HG03342 (cell line): ENCODE results near the gene AUTS2.
A peak's percentile ranks its signal among the peaks of the same experiment; 100 is the strongest.

Experiments
- ATAC-seq: cut with Tn5 transposase; IDR thresholded peaks from one replicate; pipeline ENCODE4 v1.9.1; 2021; ENCODE audit warnings: mild to moderate bottlenecking, moderate library complexity; ENCODE audit not compliant: unreplicated experiment

The AUTS2 gene

DNA sequence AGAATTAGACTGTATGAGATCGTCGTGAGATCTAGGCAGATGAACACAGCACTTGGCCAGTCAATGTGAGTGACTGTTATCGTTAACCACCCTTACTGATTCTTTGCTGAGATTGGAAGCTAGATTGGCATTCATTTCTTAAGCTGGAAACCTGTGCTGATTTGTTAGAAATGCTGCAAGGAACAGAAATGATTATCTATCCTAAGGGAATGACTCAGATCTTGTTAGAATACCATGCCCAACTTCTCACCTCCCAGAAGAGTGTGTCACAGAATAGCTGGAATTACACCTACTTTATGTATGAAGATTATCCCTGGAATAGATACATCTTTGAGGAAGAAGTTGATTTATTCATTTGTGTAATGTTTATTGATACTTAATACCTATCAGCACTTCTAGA lies 275.2 kb downstream of the AUTS2 start:
- no peak for ATAC-seq

GRCh38 chr7:69878015-69878414 lies 279.7 kb downstream of the AUTS2 start:
- ATAC-seq, result no peak

DNA sequence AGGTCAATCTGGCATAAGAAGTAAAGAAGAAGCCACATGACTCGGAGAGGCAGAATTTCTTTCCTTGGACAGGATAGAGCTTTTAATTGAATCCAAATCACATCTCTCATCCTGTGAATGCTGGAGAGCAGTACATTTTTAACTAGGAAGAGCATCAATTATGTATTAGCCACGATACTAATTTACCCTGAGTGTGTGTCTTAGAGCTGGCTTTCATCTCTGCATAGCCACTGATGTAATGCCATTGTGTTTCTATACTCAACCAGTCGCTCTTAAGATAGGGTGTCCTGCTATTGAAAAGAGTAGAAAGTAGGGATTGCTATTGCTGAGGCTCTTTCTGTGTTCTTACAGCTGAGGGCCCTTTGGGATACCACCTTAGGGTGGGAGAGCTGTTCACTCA lies 280.3 kb downstream of the AUTS2 start:
- ATAC-seq, result no peak

- no peak for ATAC-seq
Measured at GRCh38 chr7:69879989-69880388, 281.7 kb downstream of the AUTS2 start.

DNA sequence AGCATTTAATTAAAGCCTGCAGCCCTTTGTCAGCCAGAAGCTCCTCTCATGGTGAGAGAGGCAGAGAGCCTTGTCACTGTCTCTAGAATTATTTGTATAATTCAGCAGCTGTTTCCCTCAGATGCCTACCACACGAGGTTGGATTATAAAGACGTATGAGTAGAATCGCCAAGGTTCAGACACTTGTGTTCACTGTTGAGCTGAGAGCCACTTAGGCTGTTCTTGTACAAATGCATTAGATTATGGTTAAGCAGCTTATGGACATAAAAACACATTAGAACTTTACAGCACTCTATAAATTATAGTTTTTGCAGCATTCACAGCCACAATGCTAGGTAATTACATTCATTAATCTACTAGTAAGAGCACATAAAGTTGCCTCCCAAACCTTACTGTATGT lies 282.6 kb downstream of the AUTS2 start:
- ATAC-seq, result no peak

GRCh38 chr7:69882269-69882668 lies 284.0 kb downstream of the AUTS2 start:
- ATAC-seq, result no peak

DNA sequence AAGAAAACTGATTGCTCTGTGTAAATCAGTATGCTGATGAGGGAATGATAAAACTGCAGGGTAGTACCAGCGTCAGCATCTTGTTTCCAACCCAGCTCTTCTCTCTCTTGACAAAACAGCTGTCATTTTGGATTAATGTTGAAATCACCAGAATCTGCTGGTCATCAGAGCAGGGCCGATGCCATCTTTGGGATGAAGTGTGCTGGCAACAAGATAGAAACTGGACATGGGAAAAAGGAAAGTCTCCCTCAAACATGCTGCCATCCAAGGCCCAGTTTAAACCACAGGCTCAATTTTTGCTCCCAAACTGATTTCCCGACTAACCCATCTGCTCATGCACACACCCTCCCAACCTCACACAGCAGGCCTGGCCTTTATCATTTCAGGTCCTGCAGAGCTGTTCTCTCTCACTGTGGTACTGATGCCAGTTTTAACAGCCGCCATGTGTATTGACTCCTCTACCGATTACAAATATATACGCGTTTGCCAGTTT lies 285.2 kb downstream of the AUTS2 start:
- ATAC-seq, result no peak

DNA sequence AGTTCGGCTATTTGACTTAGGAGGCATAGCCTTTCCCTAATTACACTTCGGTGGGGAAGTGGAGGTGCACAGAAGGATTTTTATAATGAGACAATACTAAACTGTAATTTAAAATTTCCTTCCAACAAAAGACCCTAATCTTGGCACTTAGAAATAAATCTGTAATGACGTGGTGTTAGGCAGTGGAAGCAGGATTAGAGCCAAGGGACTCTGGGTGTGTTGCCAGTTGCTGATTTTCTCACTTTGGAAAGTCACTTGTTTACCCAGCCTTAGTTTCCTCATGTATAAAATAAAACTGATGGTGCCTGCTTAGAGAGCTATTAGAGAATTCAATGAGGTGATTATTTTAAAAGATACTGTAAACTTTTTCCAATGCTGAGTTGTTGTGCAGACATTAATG lies 287.2 kb downstream of the AUTS2 start:
- no peak for ATAC-seq

DNA sequence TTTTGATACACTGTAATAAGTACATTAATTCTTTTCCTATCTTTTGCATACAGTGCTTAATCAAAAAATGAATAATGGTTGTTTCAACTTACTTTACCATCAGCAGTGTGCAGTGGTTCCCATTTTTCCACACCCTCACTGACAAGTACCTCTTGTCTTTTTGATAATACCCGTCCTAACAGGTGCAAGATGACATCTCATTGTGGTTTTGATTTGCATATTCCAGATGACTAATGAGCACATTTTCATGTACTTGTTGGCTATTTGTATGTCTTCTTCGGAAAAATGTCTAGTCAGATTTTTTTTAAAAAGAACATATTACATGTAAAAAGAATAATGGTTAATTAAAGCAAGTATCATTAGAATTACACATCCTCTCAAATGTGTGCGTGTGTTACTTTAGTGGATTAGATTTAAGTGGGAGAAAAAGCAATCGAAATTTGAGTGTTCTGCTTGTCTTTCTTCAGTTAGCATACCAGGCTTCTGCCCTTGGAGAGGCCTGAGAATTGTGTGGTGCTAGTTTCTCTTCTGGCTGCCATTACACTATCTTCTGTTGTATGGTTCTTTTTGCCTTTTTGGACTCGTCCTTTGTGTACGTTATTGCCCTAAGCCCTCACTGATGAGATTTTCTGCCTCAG lies 291.2 kb downstream of the AUTS2 start:
- peak; percentile 75 for ATAC-seq

- ATAC-seq, result no peak
Measured at GRCh38 chr7:69889976-69890351, 291.7 kb downstream of the AUTS2 start.

DNA sequence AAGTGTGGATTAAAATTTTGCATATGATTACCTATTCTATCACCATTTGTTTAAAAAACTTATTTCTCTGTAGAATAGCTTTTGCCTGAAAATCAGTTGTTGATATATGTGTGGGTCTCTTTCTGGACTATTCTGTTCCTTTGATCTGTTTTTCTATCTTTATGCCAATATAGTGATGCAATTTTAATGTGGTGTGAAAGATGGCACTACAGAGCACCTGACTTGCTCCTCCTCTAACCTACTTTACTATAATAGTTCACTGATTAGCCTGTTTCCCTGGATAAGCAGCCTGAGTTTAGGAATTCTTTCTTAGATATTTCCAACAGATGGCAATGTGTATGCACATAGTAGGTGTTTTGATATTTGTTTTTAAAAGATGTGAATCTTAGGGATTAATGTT lies 294.5 kb downstream of the AUTS2 start:
- ATAC-seq, result no peak

DNA sequence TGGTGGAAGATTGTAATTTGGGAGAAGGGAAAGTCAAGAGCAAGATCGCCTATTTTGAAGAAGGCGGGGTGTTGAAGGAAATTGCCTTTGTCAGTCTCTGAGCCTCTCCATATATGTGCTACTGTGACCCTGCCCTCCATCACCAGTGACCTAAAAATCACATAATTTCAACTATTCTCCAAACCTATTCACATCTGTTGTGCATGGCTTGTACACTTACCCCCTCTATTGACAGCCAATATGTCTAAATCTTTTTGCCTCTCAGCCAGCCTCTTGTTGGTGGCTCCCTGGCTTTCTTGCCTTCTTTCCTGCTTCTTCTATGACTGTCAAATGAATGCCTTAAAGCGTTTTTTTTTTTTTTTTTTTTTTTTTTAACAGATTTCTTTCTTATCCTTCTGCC lies 295.6 kb downstream of the AUTS2 start:
- no peak for ATAC-seq

- ATAC-seq, result no peak
Measured at GRCh38 chr7:69895446-69895845, 297.2 kb downstream of the AUTS2 start.

DNA sequence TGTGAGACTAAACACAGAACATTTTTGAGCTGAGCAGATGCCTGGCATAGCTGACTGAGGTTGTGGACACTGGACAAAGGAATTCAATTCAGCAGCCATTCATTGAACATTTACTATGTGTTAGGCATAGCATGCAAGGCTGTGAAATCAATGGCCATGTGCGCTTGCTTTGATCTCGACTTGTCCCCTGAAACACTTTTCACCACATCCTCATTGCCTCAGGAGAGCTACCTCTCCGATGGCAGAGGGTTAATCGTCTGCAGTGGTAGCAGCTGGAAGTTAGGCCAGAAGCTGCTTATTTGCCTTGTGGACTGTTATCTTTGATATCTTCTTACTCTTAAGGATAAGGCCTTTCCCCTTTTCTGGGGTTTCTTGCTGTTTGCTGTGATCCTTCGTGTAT lies 297.8 kb downstream of the AUTS2 start:
- ATAC-seq, result no peak

- ATAC-seq, result peak; percentile 95
Measured at GRCh38 chr7:69898189-69898588, 299.9 kb downstream of the AUTS2 start.

- no peak for ATAC-seq
Measured at GRCh38 chr7:69903410-69903809, 305.1 kb downstream of the AUTS2 start.

DNA sequence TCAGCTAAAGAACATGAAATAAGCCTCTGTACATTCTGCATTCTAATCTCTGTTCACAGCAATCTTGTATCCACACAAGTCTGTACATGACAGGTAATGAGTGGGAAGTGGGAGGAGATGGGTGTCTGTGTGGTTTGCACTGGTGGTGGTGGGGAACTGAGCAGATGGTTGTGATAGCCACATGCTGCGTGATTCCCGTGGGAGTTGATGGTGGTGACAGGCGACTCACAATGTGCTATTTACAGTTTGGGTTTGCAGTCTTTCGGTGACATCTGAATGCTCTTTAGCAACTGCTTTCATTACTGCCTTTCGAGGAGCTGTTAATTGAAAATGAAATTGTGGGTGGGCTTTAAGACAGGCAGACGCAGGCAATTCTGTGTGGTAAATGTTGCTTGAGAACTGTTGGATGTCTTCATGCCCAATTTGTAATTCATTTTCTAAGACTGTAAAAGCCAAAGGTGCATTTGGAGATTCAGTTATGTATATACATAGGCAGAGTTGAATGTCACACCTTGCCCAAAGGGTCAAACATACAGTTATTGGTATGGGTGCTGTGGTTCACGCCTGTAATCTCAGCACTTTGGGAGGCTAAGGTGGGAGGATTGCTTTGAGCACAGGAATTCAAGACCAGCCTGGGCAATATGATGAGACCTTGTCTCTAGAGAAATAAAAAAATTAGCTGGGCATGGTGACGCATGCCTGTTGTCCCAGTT lies 308.2 kb downstream of the AUTS2 start:
- ATAC-seq, result peak; percentile 89

GRCh38 chr7:69907720-69908119 lies 309.4 kb downstream of the AUTS2 start:
- no peak for ATAC-seq

DNA sequence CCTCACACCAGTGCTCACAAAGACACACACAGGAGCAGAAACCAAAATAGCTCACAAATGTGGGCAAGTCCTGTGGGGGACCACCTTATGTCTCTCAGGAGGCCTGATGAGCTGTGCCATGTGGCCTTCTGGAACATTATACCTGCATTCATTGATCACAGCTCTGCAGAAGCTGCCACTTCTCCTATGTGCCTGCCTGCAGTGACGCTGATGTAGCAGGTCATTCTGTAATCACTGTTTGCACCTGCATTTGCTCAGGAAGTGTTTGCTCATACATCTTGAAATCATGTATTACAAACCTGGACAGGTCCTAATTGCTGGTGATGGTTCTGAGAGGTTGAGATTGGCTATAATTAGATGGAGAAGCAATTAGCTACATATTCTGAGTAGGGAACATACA lies 310.2 kb downstream of the AUTS2 start:
- no peak for ATAC-seq

DNA sequence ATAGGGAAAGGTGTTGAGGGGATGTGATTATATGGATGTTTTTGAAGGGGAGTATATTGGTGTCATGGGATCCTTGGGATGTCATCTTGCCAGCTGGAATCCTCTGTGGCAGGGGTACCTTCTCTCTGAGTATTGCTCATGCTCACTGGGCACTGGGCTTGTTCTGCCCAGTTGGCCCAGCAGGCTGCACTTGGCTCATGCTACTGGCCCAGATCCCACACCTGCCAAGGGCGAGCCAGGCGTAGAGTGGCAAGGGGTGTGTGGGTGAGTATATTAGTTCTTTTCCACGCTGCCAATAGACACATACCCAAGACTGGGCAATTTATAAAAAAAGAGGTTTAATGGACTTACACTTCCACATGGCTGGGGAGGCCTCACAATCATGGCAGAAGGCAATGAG lies 311.9 kb downstream of the AUTS2 start:
- ATAC-seq, result no peak

DNA sequence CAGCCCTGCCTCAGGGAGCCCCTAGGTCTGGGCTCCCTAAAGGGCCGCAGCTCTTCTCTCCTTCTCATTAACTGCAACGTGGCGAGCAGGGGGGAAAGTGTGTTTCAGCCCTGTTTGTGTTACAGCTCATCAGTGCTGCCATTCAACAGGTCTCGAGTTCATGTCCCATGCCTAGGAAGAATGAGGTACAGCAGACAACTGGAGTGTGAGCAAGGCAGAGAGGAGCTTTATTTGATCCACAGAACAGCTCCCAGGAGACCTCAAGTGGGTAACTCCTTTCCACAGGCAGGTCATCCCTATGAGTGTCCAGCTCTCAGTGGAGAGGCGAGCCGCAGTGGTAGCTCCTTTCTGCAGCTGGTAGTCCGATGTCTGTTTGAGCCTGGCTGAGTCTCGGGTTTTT lies 313.1 kb downstream of the AUTS2 start:
- no peak for ATAC-seq

- no peak for ATAC-seq
Measured at GRCh38 chr7:69912141-69912540, 313.9 kb downstream of the AUTS2 start.

GRCh38 chr7:69912846-69913245 lies 314.6 kb downstream of the AUTS2 start:
- ATAC-seq, result no peak
